Tibial nerve (tissue), 3 donors: ENCODE data around the gene TOR4A.

Source experiments
- POLR2A ChIP-seq, 2 donors: fragments of 450-650 bp; IDR thresholded peaks; one replicate each; pipeline ENCODE4 v1.6.1; 2017; ENCODE audit warnings: antibody characterized with exemption in 2 of 2, mild to moderate bottlenecking in 2 of 2, moderate library complexity in 2 of 2
- TF ChIP-seq, protein P1 (sequence below), 5 experiments: fragments of 200-600 bp in 3 of 5; fragments of 450-650 bp in 2 of 5; sonication (generic) in 3 of 5; IDR thresholded peaks; one replicate each; pipeline ENCODE4 v1.5.1; 2016 to 2019; ENCODE audit warnings: antibody characterized with exemption in 5 of 5, mild to moderate bottlenecking in 3 of 5, moderate library complexity in 2 of 5

DNA sequence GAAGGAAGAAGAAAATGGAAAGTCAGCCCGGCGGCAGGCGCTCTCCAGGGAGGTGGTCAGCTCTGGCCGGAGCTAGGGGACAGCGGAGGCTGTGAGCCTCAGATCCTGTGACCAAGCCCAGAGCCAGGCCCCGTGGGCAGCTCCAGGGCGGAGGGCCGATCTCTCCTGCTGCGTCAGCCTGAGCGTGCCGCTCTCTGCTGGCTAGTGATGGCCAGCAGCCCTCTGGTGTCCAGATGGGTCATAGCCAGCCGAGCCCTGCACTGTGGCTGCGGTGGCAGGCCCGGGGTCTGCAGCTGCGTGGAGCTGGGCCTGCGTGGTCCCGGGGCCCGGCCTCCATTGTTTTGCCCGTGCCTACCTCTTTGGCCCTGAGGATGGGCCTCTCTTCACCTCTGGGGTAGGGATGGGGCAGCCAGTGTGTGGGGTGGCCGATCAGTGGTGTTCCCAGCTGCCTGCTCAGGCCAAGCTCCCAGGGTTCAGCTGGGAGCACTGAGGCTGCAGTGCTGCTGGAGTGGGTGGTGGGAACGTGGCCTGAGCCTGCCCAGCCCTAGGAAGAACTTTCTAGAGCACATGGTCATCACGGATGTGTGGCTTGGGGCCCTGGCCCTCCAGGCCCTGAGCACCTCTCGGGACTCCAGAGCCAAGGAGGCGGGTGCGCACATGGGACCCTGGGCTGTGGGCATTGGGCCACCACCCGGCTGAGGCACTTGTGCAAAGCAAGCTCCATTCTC is 41.6 kb downstream of the TOR4A start:
- TF ChIP-seq, protein P1, sequence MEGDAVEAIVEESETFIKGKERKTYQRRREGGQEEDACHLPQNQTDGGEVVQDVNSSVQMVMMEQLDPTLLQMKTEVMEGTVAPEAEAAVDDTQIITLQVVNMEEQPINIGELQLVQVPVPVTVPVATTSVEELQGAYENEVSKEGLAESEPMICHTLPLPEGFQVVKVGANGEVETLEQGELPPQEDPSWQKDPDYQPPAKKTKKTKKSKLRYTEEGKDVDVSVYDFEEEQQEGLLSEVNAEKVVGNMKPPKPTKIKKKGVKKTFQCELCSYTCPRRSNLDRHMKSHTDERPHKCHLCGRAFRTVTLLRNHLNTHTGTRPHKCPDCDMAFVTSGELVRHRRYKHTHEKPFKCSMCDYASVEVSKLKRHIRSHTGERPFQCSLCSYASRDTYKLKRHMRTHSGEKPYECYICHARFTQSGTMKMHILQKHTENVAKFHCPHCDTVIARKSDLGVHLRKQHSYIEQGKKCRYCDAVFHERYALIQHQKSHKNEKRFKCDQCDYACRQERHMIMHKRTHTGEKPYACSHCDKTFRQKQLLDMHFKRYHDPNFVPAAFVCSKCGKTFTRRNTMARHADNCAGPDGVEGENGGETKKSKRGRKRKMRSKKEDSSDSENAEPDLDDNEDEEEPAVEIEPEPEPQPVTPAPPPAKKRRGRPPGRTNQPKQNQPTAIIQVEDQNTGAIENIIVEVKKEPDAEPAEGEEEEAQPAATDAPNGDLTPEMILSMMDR (IDR thresholded peaks at IDR 0.05) = peak in 3 of 5 experiments; percentile 35 to 70 (median 51)
- TF ChIP-seq POLR2A (IDR thresholded peaks at IDR 0.05) = no peak
